ENCODE measurements around the gene DDX23. TPM values are rescaled to one million over a fixed set of nuclear protein-coding genes. Genes with fewer than 3 reads are reported as not detected.

The DDX23 gene
- polyA plus RNA-seq, 1 of the 3 experiments (the other 2 are of a cell fraction): 50.4 TPM

DNA sequence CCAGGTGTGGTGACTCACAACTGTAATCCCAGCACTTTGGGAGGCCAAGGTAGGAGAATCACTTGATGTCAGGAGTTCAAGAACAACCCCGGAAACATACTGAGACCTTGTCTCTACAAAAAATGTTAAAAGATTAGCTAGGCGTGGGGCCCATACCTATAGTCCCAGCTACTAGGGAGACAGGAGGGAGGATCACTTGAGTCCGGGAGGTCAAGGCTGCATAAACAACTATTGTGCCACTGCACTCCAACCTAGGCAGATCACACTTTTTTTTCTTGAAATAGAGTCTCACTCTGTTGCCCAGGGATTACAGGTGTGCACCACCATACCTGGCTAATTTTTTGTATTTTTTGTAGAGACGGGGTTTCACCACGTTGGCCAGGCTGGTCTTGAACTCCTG is 7.6 kb upstream of the DDX23 start:
- TF ChIP-seq, protein P1, sequence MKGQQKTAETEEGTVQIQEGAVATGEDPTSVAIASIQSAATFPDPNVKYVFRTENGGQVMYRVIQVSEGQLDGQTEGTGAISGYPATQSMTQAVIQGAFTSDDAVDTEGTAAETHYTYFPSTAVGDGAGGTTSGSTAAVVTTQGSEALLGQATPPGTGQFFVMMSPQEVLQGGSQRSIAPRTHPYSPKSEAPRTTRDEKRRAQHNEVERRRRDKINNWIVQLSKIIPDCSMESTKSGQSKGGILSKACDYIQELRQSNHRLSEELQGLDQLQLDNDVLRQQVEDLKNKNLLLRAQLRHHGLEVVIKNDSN (IDR thresholded peaks at IDR 0.05; ENCODE audit: borderline replicate concordance, low read depth): no peak
- TF ChIP-seq FOXM1 (IDR thresholded peaks at IDR 0.05; ENCODE audit: low read depth) (no peak), MXI1 (IDR thresholded peaks at IDR 0.05; ENCODE audit: low read depth, low read length) (no peak), TEAD4 (IDR thresholded peaks at IDR 0.05; ENCODE audit: borderline replicate concordance, insufficient read depth) (no peak), MEF2A (IDR thresholded peaks at IDR 0.05; ENCODE audit: borderline replicate concordance, low read depth) (no peak), NRF1 (IDR thresholded peaks at IDR 0.05; ENCODE audit: low read depth, low read length) (no peak), RAD21 (IDR thresholded peaks at IDR 0.05; ENCODE audit: low read length) (no peak), YY1 (IDR thresholded peaks at IDR 0.05; ENCODE audit: low read depth) (no peak), SIN3A (IDR thresholded peaks at IDR 0.05; ENCODE audit: borderline replicate concordance, low read depth, low read length) (no peak), FOXJ3 (CRISPR knock-in tag; IDR thresholded peaks at IDR 0.05) (no peak), TAF1 (IDR thresholded peaks at IDR 0.05; ENCODE audit: borderline replicate concordance, low read depth, low read length) (no peak), GATA2 (CRISPR knock-in tag; IDR thresholded peaks at IDR 0.05) (no peak), SMC3 (IDR thresholded peaks at IDR 0.05; ENCODE audit: low read depth, low read length) (no peak), NFIC (IDR thresholded peaks at IDR 0.05; ENCODE audit: borderline replicate concordance) (no peak)
- TF ChIP-seq, protein P2, sequence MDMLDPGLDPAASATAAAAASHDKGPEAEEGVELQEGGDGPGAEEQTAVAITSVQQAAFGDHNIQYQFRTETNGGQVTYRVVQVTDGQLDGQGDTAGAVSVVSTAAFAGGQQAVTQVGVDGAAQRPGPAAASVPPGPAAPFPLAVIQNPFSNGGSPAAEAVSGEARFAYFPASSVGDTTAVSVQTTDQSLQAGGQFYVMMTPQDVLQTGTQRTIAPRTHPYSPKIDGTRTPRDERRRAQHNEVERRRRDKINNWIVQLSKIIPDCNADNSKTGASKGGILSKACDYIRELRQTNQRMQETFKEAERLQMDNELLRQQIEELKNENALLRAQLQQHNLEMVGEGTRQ (IDR thresholded peaks at IDR 0.05; ENCODE audit: borderline replicate concordance, low read depth, low read length): no peak
- TF ChIP-seq, protein P3, sequence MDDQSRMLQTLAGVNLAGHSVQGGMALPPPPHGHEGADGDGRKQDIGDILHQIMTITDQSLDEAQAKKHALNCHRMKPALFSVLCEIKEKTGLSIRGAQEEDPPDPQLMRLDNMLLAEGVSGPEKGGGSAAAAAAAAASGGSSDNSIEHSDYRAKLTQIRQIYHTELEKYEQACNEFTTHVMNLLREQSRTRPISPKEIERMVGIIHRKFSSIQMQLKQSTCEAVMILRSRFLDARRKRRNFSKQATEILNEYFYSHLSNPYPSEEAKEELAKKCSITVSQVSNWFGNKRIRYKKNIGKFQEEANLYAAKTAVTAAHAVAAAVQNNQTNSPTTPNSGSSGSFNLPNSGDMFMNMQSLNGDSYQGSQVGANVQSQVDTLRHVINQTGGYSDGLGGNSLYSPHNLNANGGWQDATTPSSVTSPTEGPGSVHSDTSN (IDR thresholded peaks at IDR 0.05): no peak
- WGBS (ENCODE audit: low lambda C conversion rate): 92% methylated on average over 5 of the region's 5 CpGs
- ChIA-PET POLR2A (interaction anchor here (0.6 kb wide), 1 partner anchor 19 kb away, joined by 3 read pairs; no protein-coding TSS in a partner anchor), CTCF (interaction anchor here (0.9 to 34.8 kb wide), 5 partner anchors 26 to 135 kb away, joined by 3 to 667 read pairs (median 4); no protein-coding TSS in a partner anchor)
- Histone ChIP-seq H3K36me3 (replicated peaks in 1 of 2; ENCODE audit: control insufficient read depth in 1 of 2, insufficient read depth in 2 of 2, low read length in 1 of 2) (no peaks in the 10 kb centered on the region), H3F3A (replicated peaks; ENCODE audit: insufficient read depth) (no peaks in the 10 kb centered on the region), H2AFZ (ENCODE audit: low read depth) (no peak overlapping the region), H3K4me2 (no peak overlapping the region), H3K27ac (ENCODE audit: low read depth in 2 of 2, low read length in 1 of 2) (no peak overlapping the region), H3K4me1 (ENCODE audit: control insufficient read depth in 1 of 2, insufficient read depth in 2 of 2, low read depth in 1 of 2, low read length in 1 of 2) (no peaks in the 10 kb centered on the region; a peak in 1 of 4 replicates), H4K20me1 (ENCODE audit: insufficient read depth) (no peaks in the 10 kb centered on the region), H3K4me3 (ENCODE audit: low read depth in 2 of 2, low read length in 1 of 2) (no peak overlapping the region), H3K9ac (no peak overlapping the region), H3K9me2 (no peaks in the 10 kb centered on the region), H3K9me3 (no peaks in the 10 kb centered on the region), H3K27me3 (ENCODE audit: insufficient read depth) (peaks cover 9% of the 10 kb centered on the region), H3K79me2 (ENCODE audit: insufficient read depth) (no peaks in the 10 kb centered on the region)
- no peak for DNase-seq

Measured in SK-N-SH (cell line).